ENCODE measurements around the gene LRRC27.

GRCh38 chr10:132283604-132284382, 48.2 kb upstream of the LRRC27 start:
- TF ChIP-seq TEAD4 (IDR thresholded peaks at IDR 0.05) (no peak), RAD21 (IDR thresholded peaks at IDR 0.05; ENCODE audit: low read depth) (no peak), EGR1 (IDR thresholded peaks at IDR 0.05) (no peak)
